Measurements from ENCODE around the gene MEAF6. TPM values are rescaled to one million over a fixed set of nuclear protein-coding genes. Genes with fewer than 3 reads are reported as not detected.
A peak's percentile ranks its signal among the peaks of the same experiment; 100 is the strongest.

The MEAF6 gene
- polyA plus RNA-seq, 10 donors: 38.4 to 52.0 (median 45.8) TPM

DNA sequence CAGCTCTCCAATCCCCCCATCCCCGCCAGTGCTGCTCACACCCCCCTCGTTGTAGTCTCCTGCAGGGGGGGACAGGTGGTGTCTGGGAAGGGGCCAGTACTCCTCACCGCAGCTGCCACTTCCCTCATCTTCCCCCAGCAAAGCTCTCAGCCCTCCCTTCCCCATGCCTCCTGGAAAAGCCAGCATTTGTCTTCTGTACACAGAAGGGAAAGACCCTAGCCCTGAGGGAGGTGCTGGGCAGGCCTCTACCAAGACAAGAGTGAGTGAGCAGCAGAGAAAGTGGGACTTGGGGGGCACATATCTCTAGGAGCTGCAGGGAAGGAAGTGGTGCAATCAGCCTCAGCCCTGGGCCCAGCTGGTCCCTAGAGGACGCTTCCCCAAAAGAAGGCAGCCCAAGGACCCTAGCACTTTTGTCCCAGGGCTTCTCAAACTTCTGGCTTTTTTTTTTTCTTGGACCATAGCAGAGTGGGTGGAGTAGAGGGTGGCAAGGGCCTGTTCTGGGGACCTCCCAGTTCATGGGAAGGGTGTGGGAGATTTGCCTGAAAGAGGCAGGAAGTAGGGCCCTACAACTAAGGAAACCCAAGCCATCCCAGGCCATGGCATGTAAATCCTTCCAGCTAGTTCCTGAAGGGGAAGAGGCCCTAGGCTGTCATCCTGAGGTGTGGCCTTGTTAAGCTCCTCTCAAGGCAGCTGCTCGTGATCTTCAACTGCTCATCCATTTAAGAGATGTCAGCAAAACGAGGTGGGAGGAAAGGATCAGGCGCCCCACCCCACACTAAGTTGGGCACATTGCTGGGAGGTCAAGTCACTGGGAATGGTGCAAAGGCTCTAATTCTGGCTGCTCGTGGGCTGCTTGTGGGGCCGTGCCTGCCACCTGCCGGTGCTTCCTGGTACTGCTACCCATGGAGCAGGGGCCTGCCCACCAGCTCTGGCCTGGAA is 27.6 kb downstream of the MEAF6 start:
- DNase-seq: peak; percentile 51 to 83 (median 70)

DNA sequence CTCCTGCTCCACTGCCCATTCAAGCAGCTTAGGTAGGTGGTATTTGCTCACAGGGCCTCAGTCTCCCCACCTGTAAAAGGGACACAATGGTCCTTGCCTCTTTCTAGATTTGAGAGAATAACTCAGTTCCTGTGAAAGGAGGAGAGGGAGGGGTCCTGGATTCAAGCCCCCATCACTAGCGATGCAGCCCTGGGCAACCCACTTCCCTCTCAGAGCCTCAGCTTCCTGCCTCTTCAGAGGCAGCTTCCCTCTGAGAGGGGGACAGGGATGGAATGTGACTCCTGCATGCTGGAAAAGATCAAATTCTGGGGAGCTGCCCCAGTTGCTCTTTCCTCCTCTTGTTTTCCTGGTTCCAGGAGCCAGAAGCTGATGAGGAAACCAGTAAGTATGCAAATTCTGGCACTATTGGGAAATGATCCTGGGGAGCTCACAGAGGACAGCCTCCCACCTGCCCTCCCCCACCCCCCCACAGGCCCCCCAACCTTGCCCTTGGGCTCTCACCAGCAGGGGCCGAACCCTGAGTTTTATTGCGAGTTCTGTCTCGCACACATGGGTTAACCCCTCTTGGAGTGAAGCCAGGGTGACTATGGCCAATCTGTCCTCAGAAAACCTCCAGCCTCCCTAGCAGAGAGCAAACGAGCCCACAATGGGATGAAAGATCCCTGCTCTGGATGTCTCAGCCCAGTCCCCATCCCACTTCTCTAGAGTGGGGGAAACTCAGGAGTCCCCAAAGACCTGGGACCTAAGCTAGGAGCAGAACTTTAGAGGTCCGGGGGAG is 28.5 kb downstream of the MEAF6 start:
- no peak for DNase-seq

DNA sequence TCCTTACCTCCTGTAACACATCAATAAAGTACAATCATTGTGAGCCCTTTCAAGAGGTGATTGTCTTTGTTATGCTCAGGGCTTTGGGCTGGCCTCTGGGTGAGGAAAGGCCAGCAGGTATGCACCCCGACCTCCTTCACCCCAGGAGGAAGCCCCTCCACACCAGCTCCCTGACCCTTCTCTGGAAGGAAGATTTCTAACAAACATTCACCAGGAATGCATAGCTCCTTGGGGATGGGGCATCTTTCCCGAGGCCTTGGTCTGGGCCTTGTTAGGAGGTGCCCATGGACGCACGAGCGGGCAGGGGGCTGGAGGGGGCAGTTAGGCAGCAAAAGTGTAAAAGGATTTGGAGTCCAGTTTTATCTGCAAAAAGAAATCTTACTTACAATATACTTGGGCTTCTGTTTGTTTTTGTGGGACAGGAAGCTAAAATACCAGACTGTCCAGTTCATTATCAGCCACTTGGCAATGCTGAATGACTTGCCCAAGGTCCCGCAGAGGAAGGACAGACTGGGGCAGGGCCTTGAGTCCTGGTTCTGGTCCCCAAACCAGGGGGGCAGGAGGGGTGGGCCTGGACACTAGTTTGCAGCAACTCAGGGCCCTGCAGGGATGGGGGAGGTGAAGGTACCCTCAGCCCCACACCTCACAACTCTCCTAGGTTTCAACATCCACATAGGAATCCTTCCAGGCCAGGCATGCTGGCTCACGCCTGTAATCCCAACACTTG is 30.1 kb downstream of the MEAF6 start:
- DNase-seq: no peak

DNA sequence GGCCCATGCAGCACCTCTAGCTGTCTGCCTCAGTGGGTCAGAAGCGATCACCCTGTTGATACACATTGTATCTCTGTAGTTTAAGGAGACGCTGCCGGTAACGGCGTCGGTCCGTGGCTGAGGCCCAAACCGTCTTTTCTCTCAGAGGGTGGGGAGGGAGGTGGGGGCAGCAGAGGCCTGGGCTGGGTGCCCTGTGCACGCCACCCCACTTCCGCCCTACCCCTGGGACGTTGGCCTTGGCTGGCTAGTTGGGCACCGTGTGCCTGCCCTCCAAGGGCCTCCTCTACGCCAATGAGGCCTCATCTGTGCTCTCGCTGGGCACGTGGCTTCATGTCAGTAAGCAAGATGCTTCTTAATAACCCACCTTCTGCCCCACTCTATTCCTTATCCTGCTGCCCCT is 30.8 kb downstream of the MEAF6 start:
- no peak for DNase-seq

DNA sequence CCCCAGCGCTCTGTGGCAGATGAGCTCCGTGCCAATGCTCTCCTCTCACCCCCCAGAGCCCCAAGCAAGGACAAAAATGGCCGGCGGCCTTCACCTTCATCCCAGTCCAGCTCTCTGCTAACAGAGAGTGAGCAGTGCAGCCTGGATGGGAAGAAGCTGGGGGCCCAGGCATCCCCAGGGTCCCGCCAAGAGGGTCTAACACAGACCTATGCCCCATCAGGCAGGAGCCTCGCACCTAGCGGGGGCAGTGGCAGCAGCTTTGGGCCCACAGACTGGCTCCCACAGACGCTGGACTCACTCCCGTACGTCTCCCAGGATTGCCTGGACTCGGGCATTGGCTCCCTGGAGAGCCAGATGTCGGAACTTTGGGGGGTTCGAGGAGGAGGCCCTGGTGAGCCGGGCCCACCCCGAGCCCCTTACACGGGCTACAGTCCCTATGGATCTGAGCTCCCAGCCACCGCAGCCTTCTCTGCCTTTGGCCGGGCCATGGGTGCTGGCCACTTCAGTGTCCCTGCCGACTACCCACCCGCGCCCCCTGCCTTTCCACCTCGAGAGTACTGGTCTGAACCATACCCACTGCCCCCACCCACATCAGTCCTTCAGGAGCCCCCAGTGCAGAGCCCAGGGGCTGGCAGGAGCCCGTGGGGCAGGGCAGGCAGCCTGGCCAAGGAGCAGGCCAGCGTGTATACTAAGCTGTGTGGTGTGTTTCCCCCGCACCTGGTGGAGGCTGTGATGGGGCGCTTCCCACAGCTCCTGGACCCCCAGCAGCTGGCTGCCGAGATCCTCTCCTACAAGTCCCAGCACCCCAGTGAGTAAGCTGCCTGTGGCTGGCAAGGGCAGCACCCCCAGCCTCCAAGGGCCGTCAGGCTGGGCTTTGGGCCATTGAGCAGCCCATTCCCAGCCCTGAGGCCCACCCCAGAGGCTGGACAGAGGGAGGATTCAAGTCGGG is 31.5 kb downstream of the MEAF6 start:
- no peak for DNase-seq

DNA sequence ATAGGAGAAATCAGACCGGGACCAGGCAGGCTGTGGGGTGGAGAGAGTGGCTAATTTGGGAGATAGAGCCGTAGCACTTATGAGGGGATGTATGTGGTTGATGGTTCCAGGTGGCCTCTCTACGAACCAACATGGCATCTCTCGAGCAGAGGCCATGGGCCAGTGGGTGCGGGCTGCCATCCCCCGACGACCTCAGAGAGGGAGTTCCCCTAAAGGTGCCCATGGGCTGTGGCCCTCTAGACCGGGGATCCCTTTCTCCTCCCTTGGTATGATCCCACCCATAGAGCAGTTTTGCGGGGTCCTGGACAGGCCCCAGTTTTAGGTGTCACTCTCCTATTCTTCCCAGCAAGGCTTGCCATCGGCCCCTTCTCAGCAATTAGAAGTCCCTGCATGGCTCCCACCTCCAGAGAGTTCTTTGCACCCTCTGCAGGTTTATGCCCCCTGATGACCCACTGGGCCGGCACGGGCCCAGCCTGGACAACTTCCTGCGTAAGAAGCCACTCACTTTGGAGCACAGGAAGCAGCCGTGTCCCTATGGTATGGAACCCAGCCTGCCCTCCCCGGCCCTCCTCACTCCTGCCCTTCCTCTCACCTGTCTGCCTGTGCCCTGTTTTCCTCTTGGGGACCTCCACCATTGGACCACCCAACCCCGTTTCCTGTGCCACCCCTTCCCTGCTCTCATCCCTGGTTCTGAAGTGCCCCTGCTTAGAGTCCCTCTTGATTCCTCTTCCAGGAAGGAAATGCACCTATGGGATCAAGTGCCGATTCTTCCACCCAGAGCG is 32.4 kb downstream of the MEAF6 start:
- DNase-seq: no peak

DNA sequence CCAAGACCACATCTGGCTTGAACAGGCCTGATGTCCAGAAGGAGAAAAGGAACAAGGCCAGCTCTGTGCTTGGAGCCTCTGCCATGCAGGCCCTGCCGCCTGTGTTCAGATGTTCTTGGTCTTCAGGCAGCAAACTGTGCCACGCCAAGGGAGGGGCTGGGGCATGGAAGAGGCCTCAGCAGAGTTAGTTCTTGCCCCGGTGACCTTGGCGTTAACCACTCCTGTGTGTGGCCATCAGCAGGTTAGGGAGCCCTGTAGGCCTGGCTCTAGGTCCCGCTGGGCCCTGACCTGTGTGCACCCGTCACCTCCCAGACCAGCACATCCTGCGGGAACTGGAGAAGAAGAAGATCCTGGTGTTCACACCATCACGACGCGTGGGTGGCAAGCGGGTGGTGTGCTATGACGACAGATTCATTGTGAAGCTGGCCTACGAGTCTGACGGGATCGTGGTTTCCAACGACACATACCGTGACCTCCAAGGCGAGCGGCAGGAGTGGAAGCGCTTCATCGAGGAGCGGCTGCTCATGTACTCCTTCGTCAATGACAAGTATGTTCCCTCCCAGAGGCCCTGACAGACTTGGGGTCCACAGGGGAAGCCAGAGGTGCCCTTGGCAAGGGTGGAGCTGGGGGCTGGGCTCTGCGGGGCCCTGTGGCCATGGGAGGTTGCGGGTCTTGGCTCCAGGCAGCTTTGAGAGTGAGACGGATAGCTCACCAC is 33.1 kb downstream of the MEAF6 start:
- no peak for DNase-seq

DNA sequence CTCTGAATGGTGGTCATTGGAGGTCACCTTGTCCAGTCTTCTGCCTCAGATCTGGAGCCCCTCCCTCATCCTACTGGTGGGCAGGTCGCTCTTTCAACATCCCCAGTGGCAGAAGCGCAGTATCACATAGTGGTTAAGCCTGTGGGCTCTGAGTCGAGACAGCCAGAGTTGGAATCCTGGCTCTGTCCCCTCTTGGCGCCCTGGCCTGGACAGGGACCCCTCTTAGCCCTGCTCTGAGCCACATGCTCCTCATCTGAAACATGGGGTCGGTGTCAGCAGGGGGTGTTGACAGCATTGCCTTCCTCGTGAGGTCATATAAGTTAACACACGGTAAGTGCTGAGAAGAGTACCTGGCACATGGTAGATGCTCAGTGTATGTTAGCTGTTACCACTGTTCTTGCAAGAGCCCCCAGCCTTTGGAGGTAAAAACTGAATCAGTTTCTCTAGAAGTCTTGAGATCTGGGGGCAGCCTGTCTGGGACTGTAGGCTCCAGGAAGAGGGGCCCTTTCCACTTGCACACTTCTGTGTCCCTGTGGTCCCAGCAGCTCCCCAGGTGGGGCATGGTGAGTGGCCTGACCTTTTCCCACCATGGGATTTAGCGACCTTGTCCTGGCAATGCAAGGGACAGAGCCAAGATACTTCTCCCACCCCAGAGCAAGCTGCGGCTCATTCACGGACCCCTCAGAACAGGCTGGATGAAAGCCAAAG is 33.8 kb downstream of the MEAF6 start:
- DNase-seq: no peak

DNA sequence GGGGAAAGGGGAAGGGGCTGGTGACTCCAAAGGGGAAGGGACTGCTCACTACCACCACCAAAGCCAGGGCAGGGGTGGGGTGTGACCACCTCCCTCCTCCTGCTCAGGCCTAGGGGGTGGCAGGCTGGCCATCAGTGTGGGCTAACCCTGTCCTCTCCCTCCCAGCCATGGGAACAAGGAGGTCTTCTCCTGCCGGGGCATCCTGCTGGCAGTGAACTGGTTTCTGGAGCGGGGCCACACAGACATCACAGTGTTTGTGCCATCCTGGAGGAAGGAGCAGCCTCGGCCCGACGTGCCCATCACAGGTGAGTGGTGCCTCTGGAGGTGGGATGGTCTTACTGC is 34.5 kb downstream of the MEAF6 start:
- DNase-seq: no peak

DNA sequence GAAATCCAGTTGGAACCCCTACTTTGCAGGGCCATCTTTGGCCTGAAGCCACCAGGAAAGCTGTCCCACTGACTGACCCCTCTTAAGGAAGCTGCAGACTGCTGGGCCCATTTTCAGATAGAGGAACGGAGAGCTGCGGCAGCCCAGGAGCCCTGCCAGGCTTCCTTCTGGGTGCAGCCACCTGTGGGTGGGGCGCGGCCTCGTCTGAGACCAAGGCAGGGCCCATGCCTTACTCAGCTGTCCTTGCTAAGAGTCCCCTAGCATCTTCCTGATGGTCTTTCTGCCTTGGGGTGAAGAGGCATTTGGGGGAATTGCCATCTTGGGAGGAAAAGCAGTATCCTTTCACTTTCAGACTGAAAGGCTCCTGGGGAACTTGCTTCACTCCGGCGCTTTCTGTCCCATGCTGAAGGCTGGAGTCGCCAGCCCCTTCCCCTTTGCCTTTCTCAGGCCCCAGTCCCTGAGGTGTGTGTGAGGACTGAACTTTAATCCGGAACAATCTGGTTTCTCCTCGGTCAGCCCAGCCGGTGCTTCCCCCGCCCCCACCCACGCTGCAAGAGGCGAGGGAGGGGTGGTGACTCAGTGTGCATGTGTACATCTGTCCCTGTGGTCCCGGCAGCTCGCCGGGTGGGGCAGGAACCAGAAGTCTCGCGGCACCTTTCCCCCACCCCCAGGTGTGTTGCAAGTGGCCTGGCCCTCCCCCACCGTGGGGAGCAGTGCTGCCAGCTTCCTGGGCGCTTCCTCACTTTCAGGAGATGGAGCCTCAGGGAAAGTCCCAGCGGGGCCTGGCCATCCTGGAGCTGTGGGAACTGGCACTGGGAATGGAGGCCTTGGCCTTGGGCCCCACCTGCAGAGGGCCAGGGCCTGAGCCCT is 35.1 kb downstream of the MEAF6 start:
- peak in 2 of 3 donors; percentile 64 to 74 for DNase-seq

DNA sequence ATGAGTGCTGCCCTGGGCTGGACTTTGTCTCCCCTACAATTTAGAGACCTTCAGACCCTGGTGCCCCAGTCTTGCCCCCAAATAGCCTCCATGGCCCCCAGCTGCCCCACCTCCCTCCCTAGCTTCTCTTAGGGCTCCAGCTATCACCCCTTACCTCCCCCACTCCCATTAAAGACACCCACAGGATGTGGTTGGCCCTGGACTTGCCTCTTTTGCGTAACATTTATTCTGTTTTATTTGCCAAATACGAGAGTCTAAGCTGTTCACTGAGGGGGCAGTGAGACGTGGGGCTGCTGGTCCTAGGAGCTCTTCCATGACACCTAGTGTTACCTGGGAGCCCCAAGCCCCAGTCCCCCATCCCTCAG is 35.7 kb downstream of the MEAF6 start:
- DNase-seq: no peak

DNA sequence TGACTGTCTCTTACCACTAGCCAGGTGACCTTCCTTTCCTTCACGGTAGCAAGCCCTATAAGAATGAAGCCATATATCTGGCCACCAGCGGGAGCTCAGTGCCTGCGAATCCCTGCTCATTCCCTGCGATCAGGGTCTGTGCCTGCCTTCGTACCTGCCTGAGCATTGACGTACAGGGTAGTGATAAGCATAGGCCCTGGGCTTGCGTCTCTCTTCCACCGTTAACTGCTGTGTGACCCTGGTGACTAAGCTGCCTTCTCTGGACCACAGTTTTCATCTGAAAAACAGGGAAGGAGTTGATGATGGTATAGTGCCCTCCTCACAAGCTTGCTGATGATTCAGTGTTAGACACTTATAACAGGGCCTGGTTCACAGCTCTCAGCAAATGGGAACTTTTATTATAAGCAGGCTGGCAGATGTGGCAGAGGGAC is 36.1 kb downstream of the MEAF6 start:
- no peak for DNase-seq

DNA sequence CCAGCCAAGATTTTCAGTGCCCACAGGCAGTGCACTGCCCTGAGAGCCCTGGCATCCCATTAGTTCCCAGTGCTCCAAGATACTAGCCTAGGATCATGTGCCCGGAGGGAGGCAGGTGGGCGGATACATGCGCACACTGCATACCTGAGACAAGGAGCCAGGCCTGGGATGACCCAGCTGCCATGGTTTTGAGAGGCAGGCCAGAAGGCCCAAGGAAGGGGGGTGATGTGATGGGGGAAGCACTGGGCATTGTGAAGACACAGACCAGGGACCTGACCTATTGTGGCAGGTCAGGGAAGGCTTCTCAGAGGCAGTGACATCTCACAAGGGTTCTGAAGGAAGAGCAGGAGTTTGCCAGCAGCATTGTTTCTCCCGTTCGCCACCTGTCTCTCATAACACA is 36.6 kb downstream of the MEAF6 start:
- DNase-seq: no peak

DNA sequence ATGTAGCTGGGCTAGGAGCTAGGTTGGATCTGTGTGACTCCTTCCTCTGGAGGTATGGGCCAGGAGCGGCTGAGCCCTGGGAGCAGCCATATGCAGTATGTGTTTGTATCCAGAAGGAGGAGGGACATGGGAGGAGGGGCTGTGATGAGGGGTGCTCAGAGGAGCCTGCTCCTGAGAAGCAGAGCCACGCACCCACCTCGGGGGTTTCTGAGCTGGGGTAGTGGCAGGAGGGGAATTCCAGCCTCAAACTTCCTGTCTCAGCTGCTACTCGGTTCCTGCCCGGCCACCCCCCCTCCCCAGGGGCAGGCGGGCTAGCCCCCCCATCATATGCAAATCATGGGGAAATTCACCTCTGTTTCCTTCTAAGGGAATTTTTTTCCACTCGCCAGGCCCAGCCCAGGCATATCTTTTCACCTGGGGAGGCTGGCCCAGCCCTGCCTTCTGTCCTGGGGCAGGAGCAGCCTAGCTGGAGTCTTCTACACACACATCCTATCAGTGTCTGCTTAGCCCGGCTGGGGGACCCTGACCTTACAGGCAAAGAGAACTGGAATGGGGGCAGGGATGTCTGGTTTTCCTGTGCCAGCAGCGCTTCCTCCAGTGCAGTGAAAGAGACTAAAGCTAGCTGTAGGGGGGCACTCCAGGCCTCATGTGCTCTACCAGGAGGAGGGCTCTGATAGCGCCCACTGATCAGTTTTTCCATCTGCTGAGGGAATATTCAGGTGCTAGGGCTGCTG is 37.2 kb downstream of the MEAF6 start:
- DNase-seq: peak in 1 of 3 donors; percentile 48

DNA sequence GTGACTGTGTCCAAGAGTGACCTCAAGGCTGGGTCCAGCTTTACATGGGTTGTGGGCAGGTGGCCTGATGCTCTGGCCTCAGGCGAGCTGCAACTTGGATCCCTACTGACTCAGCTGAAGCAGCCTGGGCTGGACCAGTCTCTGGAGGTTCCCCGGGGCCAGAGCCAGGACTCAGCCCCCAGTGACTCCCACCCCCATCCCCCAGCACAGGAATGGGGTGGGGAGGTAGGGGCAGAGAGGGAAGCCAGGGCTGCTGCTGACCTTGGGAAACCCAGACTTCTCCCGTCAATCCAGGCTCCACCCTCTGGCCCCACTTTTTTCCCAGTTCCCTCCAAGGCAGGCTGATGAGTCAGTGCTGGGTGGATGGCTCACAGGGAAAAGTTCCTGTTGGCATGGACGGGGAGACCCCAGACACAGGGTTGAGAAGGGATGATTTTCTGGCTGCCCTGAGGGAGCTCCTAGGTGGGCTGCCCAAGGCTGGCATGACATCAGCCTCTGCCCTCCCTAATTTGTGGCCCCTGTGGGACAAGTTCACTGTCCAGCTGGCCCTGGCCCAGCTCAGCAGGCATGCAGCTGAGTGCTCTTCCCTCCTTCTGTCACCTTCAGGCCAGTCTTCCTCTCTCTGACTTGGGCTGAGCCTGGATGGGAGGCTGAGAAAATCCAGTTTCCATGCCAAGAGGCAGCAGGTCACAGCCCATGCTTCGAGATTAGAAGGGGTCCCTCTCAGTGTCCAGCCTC is 37.9 kb downstream of the MEAF6 start:
- DNase-seq: peak in 2 of 3 donors; percentile 40 to 50

DNA sequence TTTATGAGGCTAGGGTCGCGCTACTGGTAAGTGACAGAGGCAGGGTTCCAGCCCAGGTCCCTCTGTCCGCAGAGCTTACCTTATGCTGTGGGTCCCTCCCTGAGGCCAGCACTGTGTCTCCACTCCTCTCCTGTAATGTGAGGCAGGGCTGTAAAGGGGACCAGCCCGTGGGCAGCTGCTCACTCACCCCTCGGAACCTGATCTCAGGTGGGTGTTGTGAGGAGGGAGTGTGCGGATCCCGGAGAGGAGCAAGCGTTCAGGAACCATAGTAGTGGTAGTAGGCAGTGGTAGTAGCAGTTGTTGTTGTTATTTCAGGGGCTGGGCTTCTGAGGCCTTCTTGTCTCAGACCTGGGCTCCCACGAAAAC is 38.5 kb downstream of the MEAF6 start:
- DNase-seq: no peak

Data from muscle of back (tissue), 11 donors.